ENCODE results near the gene PABPC1L2A. TPM values are rescaled to one million over a fixed set of nuclear protein-coding genes. Genes with fewer than 3 reads are reported as not detected.
A peak's percentile ranks its signal among the peaks of the same experiment; 100 is the strongest.
"Not testable (repeated sequence)": the region's sequence is repeated elsewhere in the genome, so short reads cannot be mapped to it uniquely, and the experiment has no call there.

Gene PABPC1L2A
- not detected in 2 replicates for total RNA-seq

DNA sequence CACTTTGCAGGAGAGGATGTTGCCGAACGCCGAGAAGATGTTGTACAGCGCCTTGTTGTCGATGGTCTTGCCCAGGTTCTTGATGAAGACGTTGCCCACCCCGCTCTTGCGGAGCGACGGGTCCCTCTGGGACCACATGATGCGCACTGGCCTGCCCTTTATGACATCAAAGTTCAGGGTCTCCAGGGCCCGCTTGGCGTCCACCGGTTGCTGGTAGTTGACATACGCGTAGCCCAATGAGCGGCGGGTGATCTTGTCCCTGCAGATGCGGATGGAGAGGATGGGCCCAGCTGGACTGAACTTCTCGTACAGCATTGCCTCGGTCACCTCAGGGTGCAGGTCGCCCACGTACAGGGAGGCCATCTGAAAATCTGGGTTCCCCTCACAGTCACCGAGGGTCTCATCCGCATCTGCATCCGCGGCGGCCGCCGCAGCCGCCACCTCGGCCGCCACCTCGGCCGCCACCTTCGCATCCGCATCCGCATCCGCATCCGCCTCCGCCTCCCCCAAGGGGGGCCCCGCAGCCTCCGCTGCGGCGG lies at the start of gene PABPC1L2A:
PABPC1L2A (minus strand) TSS at position 489 of the 539 bp plus-strand sequence; CDS start at position 363, 126 bp downstream.
- DNase-seq; intact Hi-C loops (cut with micrococcal nuclease); H3K4me3 Mint-ChIP-seq; H3K27ac Mint-ChIP-seq; H3K9me3 Mint-ChIP-seq; H3K36me3 Mint-ChIP-seq (ENCODE audit: low read depth); H3K27me3 Mint-ChIP-seq; H3K4me1 Mint-ChIP-seq: not testable (repeated sequence)

DNA sequence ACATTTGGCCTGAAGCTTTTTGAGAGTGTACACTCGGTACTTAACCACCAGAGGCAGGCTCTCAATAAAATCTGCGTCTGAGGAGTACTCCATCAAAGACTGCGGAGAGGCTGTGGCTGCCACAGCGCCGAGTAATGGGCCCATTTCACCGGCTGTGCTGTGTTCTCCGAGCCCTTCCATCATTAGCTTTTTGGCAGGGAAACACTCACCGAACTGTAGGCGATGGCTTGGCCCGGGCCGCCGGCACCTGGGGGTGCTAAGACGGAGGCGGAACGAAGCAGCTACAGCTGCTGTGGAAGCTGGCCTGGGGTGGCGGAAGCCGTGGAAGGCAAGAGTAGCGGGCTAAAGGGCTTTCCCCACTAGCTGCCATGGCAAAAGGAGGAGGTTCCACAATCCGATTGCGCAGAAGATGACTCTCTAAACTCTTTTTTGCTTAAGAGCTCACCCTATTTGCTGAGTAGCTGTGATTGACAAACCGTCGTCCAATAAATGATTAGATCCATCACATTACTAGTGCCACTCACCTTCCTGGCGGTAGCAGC lies 48.5 kb upstream of the PABPC1L2A start:
- H3K4me1 Mint-ChIP-seq: peaks cover 4% of the 10 kb centered on the region
- intact Hi-C loops (cut with micrococcal nuclease): no loop called here
- no peak overlapping the region for H3K27ac Mint-ChIP-seq
- H3K4me3 Mint-ChIP-seq: peak overlapping the region; percentile 22
- no peaks in the 10 kb centered on the region for H3K36me3 Mint-ChIP-seq (ENCODE audit: low read depth)
- peak; percentile 56 for DNase-seq
- no peaks in the 10 kb centered on the region for H3K9me3 Mint-ChIP-seq
- H3K27me3 Mint-ChIP-seq: no peaks in the 10 kb centered on the region

DNA sequence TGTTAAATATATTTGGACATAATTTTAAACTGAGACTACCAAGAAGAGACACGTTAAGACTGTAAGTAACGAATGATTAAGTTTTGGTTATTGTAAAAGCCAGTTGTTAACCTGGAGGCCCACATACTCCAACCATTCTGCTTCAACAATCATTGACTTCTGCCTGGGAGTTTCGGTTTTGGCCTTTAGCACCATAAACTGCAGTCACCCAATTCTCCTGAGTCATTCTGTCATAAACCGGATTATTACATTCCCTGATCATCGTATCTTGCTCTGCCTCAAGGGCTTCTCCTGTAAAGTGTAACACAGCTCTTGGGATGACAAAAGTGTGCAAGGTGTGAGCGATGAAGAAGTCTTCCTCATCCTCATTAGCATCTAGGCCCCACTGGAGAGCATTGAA lies 46.9 kb upstream of the PABPC1L2A start:
- H3K4me3 Mint-ChIP-seq: no peak overlapping the region
- H3K9me3 Mint-ChIP-seq: no peaks in the 10 kb centered on the region
- H3K36me3 Mint-ChIP-seq (ENCODE audit: low read depth): no peaks in the 10 kb centered on the region
- no peak overlapping the region for H3K27ac Mint-ChIP-seq
- intact Hi-C loops (cut with micrococcal nuclease): no loop called here
- no peak for DNase-seq
- H3K27me3 Mint-ChIP-seq: no peaks in the 10 kb centered on the region
- peaks cover 4% of the 10 kb centered on the region for H3K4me1 Mint-ChIP-seq

DNA sequence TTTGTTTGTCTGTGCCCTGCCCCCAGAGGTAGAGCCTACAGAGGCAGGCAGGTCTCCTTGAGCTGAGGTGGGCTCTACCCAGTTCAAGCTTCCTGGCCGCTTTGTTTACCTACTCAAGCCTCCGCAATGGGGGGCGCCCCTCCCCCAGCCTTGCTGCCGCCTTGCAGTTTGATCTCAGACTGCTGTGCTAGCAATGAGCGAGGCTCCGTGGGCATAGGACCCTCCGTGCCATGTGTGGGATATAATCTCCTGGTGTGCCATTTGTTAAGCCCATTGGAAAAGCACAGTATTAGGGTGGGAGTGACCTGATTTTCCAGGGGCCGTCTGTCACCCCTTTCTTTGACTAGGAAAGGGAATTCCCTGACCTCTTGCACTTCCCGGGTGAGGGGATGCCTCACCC lies 20.2 kb upstream of the PABPC1L2A start:
- H3K4me3 Mint-ChIP-seq; H3K9me3 Mint-ChIP-seq; H3K36me3 Mint-ChIP-seq (ENCODE audit: low read depth); H3K27me3 Mint-ChIP-seq; H3K4me1 Mint-ChIP-seq; H3K27ac Mint-ChIP-seq; intact Hi-C loops (cut with micrococcal nuclease); DNase-seq: not testable (repeated sequence)

DNA sequence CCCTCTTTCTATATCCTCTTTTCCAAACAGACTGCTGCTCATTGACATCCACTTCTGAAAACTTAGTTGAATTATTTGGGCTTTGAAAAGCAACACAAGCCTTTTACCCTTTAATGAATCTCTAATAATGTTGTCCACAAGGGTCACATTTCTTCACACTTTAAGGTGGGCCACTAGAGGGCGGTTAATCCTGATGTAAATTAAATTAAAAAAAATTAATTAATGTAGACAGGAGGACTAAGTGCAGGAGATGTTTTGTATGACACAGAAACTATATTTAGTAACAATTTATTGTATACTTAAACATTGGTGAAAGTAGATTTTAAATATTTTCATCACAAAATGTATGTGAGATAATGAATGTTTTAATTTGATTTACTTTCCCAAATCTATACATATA lies 7.5 kb upstream of the PABPC1L2A start:
- H3K4me1 Mint-ChIP-seq; DNase-seq; H3K9me3 Mint-ChIP-seq; intact Hi-C loops (cut with micrococcal nuclease); H3K36me3 Mint-ChIP-seq (ENCODE audit: low read depth); H3K27ac Mint-ChIP-seq; H3K4me3 Mint-ChIP-seq; H3K27me3 Mint-ChIP-seq: not testable (repeated sequence)

DNA sequence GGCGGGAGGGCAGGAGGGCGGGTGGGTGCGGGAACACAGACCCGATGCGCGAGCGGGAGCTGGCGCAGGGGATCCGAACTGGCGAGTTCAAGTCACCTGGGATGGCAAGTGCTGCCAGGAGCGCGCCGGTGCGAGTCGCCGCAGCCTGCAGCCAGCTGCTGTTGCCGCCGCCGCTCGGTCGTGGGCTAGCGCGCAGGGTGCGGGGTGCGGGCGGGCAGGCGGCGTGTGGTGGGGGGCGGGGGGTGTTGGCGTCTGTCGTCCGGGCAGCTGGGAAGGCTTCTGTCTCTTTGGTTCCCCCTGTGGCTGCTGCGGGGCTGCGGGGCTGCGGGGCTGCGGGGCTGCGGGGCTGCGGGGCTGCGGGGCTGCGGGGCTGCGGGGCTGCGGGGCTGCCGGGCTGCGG lies 572 bp upstream of the PABPC1L2A start:
- DNase-seq; intact Hi-C loops (cut with micrococcal nuclease); H3K27me3 Mint-ChIP-seq; H3K4me1 Mint-ChIP-seq; H3K36me3 Mint-ChIP-seq (ENCODE audit: low read depth); H3K27ac Mint-ChIP-seq; H3K4me3 Mint-ChIP-seq; H3K9me3 Mint-ChIP-seq: not testable (repeated sequence)

DNA sequence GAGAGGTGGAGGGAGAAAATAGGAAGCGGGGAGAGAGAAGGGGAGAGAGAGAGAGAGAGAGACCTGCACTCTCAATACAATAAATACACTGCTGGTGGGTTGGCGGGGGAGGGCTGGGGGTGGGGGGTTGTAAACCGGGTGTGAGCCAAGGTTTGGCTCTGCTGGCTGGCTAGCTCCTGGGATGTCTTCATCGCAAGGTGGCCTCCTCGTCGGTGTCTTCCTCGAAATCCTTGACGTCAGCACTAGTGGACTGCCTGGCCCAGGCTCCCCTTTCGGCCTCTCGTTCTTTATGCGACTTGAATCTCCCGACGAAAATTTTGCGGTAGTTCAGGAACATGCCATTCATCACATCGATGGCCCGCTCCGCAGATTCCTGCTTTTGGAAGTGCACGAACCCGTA lies 715 bp downstream of the PABPC1L2A start:
- DNase-seq; H3K36me3 Mint-ChIP-seq (ENCODE audit: low read depth); H3K27me3 Mint-ChIP-seq; H3K9me3 Mint-ChIP-seq; intact Hi-C loops (cut with micrococcal nuclease); H3K27ac Mint-ChIP-seq; H3K4me3 Mint-ChIP-seq; H3K4me1 Mint-ChIP-seq: not testable (repeated sequence)

DNA sequence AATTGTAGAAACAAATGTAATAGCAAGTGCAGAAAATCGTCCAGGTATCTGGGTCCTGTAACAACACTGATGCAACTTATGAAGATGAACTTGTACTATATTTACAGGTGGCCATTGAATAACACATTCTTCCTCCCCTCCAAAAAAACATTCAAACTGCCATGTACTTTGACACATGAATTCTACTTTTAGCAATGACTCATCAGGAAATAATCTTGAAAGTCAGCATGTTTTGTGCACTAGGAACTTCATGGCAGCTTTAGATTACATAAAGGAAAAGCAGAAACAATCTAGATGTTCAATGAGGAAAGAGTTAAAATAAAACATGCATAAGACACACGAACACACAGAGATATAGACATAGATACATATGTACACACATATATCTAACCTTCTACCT lies 2.5 kb downstream of the PABPC1L2A start:
- Mint-ChIP-seq H3K27ac (no peak overlapping the region), H3K27me3 (peaks cover 8% of the 10 kb centered on the region), H3K4me1 (no peaks in the 10 kb centered on the region), H3K9me3 (no peaks in the 10 kb centered on the region), H3K36me3 (ENCODE audit: low read depth) (no peaks in the 10 kb centered on the region), H3K4me3 (no peak overlapping the region)
- intact Hi-C loops (cut with micrococcal nuclease): no loop called here
- DNase-seq: no peak

DNA sequence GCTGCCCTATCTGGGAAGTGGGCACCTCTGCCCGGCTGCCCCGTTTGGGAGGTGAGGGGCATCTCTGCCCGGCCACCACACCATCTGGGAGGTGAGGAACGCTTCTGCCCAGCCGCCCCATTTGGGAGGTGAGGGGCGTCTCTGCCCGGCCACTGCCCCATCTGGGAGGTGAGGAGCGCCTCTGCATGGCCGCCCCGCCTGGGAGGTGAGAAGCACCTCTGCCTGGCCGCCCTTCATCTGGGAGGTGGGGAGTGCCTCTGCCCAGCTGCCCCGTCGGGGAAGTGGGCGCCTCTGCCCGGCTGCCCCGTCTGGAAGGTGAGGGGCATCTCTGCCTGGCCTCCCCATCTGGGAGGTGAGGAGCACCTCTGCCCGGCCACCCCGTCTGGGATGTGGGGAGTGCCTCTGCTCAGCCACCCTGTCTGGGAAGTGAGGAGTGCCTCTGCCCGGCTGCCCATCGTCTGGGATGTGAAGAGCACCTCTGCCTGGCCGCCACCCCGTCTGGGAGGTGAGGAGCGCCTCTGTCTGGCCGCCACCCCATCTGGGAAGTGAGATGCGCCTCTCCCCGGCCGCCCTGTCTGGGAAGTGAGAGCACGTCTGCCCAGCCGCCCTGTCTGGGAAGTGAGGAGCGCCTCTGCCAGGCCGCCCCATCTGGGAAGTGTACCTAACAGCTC lies 9.8 kb downstream of the PABPC1L2A start:
- intact Hi-C loops (cut with micrococcal nuclease): no loop called here
- Mint-ChIP-seq H3K4me3 (no peak overlapping the region), H3K36me3 (ENCODE audit: low read depth) (no peaks in the 10 kb centered on the region)

DNA sequence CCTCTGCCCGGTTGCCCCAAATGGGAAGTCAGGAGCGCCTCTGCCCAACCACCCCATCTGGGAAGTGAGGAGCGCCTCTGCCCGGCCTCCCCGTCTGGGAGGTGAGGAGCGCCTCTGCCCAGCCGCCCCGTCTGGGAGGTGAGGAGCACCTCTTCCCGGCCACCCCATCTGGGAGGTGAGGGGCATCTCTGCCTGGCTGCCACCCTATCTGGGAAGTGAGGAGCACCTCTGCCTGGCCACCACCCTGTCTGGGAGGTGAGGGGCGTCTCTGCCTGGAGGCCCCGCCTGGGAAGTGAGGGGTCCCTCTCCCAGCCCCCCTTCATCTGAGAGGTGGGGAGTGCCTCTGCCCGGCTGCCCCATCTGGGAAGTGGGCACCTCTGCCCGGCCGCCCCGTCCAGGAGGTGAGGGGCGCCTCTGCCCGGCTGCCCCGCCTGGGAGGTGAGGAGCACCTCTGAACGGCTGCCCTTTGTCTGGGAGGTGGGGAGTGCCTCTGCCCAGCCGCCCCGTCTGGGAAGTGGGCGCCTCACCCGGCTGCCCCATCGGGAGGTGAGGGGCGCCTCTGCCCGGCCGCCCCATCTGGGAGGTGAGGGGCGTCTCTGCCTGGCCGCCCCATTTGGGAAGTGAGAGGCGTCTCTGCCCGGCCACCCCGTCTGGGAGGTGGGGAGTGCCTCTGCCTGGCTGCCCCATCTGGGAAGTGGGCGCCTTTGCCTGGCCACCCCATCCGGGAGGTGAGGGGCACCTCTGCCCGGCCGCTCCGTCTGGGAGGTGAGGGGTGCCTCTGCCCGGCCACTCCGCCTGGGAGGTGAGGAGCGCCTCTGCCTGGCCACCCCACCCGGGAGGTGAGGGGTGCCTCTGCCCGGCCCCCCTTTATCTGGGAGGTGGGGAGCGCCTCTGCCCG lies 10.6 kb downstream of the PABPC1L2A start:
- H3K4me1 Mint-ChIP-seq: no peaks in the 10 kb centered on the region
- no peak overlapping the region for H3K27ac Mint-ChIP-seq
- H3K4me3 Mint-ChIP-seq: no peak overlapping the region
- no peaks in the 10 kb centered on the region for H3K36me3 Mint-ChIP-seq (ENCODE audit: low read depth)
- no peaks in the 10 kb centered on the region for H3K9me3 Mint-ChIP-seq
- H3K27me3 Mint-ChIP-seq: no peaks in the 10 kb centered on the region
- no peak for DNase-seq
- intact Hi-C loops (cut with micrococcal nuclease): no loop called here

More for the DNA sequence above, 9.8 kb downstream of the PABPC1L2A start:
- no peaks in the 10 kb centered on the region for H3K9me3 Mint-ChIP-seq
- DNase-seq: no peak
- H3K27ac Mint-ChIP-seq: no peak overlapping the region
- no peaks in the 10 kb centered on the region for H3K4me1 Mint-ChIP-seq
- no peaks in the 10 kb centered on the region for H3K27me3 Mint-ChIP-seq

DNA sequence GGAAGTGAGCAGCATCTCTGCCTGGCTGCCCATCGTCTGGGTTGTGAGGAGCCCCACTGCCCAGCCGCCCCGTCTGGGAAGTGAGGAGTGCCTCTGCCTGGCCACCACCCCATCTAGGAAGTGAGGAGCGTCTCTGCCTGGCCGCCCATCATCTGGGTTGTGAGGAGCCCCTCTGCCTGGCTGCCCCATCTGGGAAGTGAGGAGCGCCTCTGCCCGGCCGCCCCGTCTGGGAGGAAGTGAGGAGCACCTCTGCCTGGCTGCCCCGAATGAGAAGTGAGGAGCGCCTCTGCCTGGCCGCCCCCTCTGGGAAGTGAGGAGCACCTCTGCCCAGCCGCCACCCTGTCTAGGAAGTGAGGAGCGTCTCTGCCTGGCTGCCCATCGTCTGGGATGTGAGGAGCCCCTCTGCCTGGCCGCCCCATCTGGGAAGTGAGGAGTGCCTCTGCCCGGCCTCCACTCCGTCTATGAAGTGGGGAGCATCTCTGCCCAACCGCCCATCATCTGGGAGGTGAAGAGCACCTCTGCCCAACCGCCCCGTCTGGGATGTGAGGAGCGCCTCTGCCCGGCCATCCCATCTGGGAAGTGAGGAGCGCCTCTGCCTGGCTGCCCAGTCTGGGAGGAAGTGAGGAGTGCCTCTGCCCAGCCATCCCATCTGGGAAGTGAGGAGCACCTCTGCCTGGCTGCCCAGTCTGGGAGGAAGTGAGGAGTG lies 11.4 kb downstream of the PABPC1L2A start:
- intact Hi-C loops (cut with micrococcal nuclease); H3K27ac Mint-ChIP-seq; H3K4me1 Mint-ChIP-seq; H3K9me3 Mint-ChIP-seq; H3K36me3 Mint-ChIP-seq (ENCODE audit: low read depth); H3K27me3 Mint-ChIP-seq; DNase-seq; H3K4me3 Mint-ChIP-seq: not testable (repeated sequence)

DNA sequence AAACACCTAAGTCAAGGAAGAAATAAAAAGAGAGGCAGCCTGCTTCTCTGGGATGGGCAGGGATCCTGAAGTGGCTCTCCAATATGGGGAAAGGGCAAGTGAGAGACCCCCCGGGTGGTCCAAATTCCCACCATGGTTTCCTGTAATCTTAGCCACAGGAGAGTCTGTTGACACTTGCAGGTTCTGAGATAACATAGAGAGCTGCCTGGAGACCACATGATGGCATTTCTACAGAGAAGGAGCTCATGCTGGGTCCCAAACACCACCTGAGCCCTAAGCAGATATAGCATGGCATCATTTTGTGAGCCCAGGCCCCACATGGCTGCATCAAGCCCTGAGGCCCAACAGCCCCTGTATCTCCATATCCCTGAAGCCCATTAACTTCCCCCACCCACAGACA lies 50.4 kb downstream of the PABPC1L2A start:
- DNase-seq: no peak
- no peaks in the 10 kb centered on the region for H3K4me1 Mint-ChIP-seq
- intact Hi-C loops (cut with micrococcal nuclease): no loop called here
- no peaks in the 10 kb centered on the region for H3K27me3 Mint-ChIP-seq
- no peaks in the 10 kb centered on the region for H3K36me3 Mint-ChIP-seq (ENCODE audit: low read depth)
- no peak overlapping the region for H3K4me3 Mint-ChIP-seq
- H3K9me3 Mint-ChIP-seq: peaks cover 3% of the 10 kb centered on the region
- no peak overlapping the region for H3K27ac Mint-ChIP-seq

Data from activated CD4-positive, alpha-beta T cell treated with anti-CD3 and anti-CD28 coated beads, Interleukin-2, amount 10 ng/mL, durations not matched to agents 24 days and 14 days (primary cell).